RWPE1 (cell line): Measurements from ENCODE around the gene TBC1D32.
"Not testable (repeated sequence)": the region's sequence is repeated elsewhere in the genome, so short reads cannot be mapped to it uniquely, and the experiment has no call there.

Experiments used
- CTCF ChIA-PET: fragments of 350-600 bp; sonication (Branson Sonifier 250); formaldehyde crosslinking; extraction: SDS; loops from one replicate; lab custom pipeline; 2021; lab: Yijun Ruan, JAX
- POLR2A ChIA-PET: fragments of 400-600 bp; formaldehyde crosslinking; extraction: SDS; loops from one replicate; lab custom pipeline; 2020; ENCODE audit warnings: antibody characterized with exemption; ENCODE audit not compliant: low non-redundant PET; lab: Yijun Ruan, JAX
- DNase-seq: peaks from one replicate; pipeline ENCODE4 v3.0.0; 2012; ENCODE audit warnings: low spot score
- H3K27ac ChIP-seq: fragments of 450-650 bp; 2 replicates; pipeline ENCODE4 v1.5.1; 2017
- CTCF ChIP-seq: fragments of 450-650 bp; conservative IDR thresholded peaks from 2 replicates; pipeline ENCODE4 v1.5.1; 2017; ENCODE audit warnings: low read depth, mild to moderate bottlenecking

The TBC1D32 gene

GRCh38 chr6:121333196-121333595, 1.1 kb downstream of the TBC1D32 start:
- no peak for TF ChIP-seq CTCF
- no peak for DNase-seq
- ChIA-PET CTCF (interaction anchor here (0.7 kb wide), 1 partner anchor 276 kb away, joined by 3 read pairs; no protein-coding TSS in a partner anchor), POLR2A (no interaction called here)
- no peak overlapping the region for H3K27ac ChIP-seq

GRCh38 chr6:121330516-121330915, 3.8 kb downstream of the TBC1D32 start:
- no peak overlapping the region for H3K27ac ChIP-seq
- no peak for DNase-seq
- ChIA-PET POLR2A (no interaction called here), CTCF (interaction anchor here (0.6 kb wide), 1 partner anchor 10 kb away, joined by 4 read pairs; no protein-coding TSS in a partner anchor)
- no peak for TF ChIP-seq CTCF

GRCh38 chr6:121321282-121321681, 13.0 kb downstream of the TBC1D32 start:
- CTCF ChIA-PET = interaction anchor here (0.7 to 2.5 kb wide), 2 partner anchors 79 to 899 kb away, joined by 3 to 8 read pairs; no protein-coding TSS in a partner anchor
- TF ChIP-seq CTCF = no peak
- no peak overlapping the region for H3K27ac ChIP-seq
- POLR2A ChIA-PET = no interaction called here
- no peak for DNase-seq

GRCh38 chr6:121319603-121320002, 14.7 kb downstream of the TBC1D32 start:
- DNase-seq = no peak
- no peak for TF ChIP-seq CTCF
- no peak overlapping the region for H3K27ac ChIP-seq
- ChIA-PET CTCF (interaction anchor here (0.6 to 2.5 kb wide), 3 partner anchors 10 to 387 kb away, joined by 3 to 8 read pairs (median 5); no protein-coding TSS in a partner anchor), POLR2A (no interaction called here)

GRCh38 chr6:121319112-121319553, 15.1 kb downstream of the TBC1D32 start:
- ChIA-PET POLR2A (no interaction called here), CTCF (interaction anchor here (0.6 to 2.5 kb wide), 3 partner anchors 9 to 386 kb away, joined by 3 to 8 read pairs (median 5); no protein-coding TSS in a partner anchor)
- peak; percentile 40 for TF ChIP-seq CTCF
- H3K27ac ChIP-seq = no peak overlapping the region
- DNase-seq = peak; percentile 36

GRCh38 chr6:121314381-121315112, 19.7 kb downstream of the TBC1D32 start:
- DNase-seq = no peak
- CTCF ChIA-PET = no interaction called here
- POLR2A ChIA-PET = no interaction called here
- no peak overlapping the region for H3K27ac ChIP-seq
- no peak for TF ChIP-seq CTCF

- DNase-seq, CTCF ChIA-PET, POLR2A ChIA-PET, H3K27ac ChIP-seq: not testable (repeated sequence)
Observed at GRCh38 chr6:121311814-121312213, 22.5 kb downstream of the TBC1D32 start.
